ENCODE data around the gene ZBTB7B.
"Not testable (repeated sequence)": the region's sequence is repeated elsewhere in the genome, so short reads cannot be mapped to it uniquely, and the experiment has no call there.

The ZBTB7B gene

DNA sequence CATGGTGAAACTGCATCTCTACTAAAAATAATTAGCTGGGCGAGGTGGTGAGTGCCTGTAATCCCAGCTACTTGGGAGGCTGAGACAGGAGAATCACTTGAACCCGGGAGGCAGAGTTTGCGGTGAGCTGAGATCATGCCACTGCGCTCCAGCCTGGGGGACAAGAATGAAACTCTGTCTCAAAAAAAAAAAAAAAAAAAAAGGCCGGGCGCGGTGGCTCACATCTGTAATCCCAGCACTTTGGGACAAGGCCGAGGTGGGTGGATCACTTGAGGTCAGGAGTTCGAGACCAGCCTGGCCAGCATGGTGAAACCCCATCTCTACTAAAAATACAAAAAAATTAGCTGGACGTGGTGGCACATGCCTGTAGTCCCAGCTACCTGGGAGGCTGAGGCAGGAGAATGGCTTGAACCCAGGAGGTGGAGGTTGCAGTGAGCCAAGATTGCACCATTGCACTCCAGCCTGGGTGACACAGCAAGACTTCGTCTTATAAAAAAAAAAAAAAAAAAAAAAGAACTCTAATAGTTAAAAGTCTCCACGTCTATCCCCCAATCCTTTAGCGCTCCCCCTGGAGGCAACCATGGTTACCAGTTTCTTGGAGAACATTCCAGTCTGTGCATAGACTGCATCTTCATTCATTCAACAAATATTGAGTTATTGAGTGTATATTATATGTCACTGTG lies 7.2 kb upstream of the ZBTB7B start:
- H4K91ac ChIP-seq (ENCODE audit: low read depth, low read length, poor library complexity); H4K8ac ChIP-seq (ENCODE audit: low read depth, low read length); H3K23ac ChIP-seq (ENCODE audit: low read depth, low read length, poor library complexity); H3K4me2 ChIP-seq (ENCODE audit: insufficient read depth, low read length, poor library complexity, severe bottlenecking); H3K27ac ChIP-seq (replicated peaks; ENCODE audit: low read length); H3K14ac ChIP-seq (ENCODE audit: low read length); H3K18ac ChIP-seq (ENCODE audit: low read length); H3K4ac ChIP-seq (ENCODE audit: low read length); H2BK5ac ChIP-seq (ENCODE audit: low read length); H2BK15ac ChIP-seq (ENCODE audit: low read length); H3K9ac ChIP-seq (ENCODE audit: low read depth, low read length, poor library complexity); H2AK5ac ChIP-seq (ENCODE audit: low read depth, low read length); H2BK120ac ChIP-seq (ENCODE audit: low read depth, low read length); H3K79me1 ChIP-seq (ENCODE audit: low read depth, low read length); H3K4me3 ChIP-seq (ENCODE audit: low read length in 2 of 2); H3K27me3 ChIP-seq (ENCODE audit: control insufficient read depth in 3 of 3, insufficient read depth in 3 of 3, low read depth in 1 of 3, low read length in 3 of 3); H2BK12ac ChIP-seq (ENCODE audit: low read length); H3K9me3 ChIP-seq (replicated peaks in 1 of 2; ENCODE audit: control insufficient read depth in 2 of 2, insufficient read depth in 1 of 2, low read depth in 1 of 2, low read length in 2 of 2); H2AFZ ChIP-seq (ENCODE audit: low read length); DNase-seq (ENCODE audit: low spot score): not testable (repeated sequence)
- peaks cover 13 to 15% of the 10 kb centered on the region in 2 donors for H3K4me1 ChIP-seq (ENCODE audit: control insufficient read depth in 2 of 2, insufficient read depth in 1 of 2, low read depth in 1 of 2, low read length in 2 of 2)
- WGBS, 2 donors (ENCODE audit: extremely low coverage in 2 of 2, insufficient read length in 2 of 2, insufficient replicate concordance in 1 of 2) = no CpG with 5 or more reads among the region's 13 CpGs
- peaks cover 9 to 22% of the 10 kb centered on the region in 2 donors for H3K36me3 ChIP-seq (replicated peaks in 1 of 2; ENCODE audit: control insufficient read depth in 2 of 2, insufficient read depth in 2 of 2, low read length in 2 of 2)

DNA sequence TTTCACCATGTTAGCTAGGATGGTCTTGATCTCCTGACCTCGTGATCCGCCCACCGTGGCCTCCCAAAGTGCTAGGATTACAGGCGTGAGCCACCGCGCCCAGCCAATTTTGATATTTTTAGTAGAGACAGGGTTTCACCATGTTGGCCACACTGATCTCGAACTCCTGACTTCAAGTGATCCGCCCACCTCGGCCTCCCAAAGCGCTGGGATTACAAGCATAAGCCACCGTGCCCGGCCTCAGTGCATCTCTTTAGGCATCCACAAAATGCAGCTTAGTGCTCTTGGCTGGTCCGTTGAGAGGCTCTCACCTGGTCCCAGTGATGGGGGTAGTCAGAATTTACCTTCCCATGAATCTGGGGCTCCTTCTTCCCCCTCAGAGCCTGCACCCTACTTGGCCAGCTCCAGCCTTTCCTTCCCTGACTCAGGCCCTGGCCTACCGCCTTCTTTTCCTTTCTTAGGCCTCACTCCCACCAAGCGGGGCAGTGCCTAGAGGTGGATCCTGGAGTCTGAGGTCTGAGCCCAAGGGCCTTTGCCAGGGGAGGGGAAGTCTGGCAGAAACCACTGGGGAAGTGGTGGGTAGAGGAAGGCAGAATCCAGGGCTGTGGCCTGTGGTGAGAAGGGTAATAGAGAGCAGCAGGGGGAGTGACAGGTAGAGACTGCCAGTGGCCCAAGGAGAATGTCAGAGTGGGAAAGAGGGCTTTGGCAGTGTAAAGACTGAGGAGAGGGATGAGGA lies 5.5 kb upstream of the ZBTB7B start:
- no peak overlapping the region for H2BK120ac ChIP-seq (ENCODE audit: low read depth, low read length)
- H3K9ac ChIP-seq (ENCODE audit: low read depth, low read length, poor library complexity) = peak overlapping the region; percentile 12
- H3K4me1 ChIP-seq (ENCODE audit: control insufficient read depth in 2 of 2, insufficient read depth in 1 of 2, low read depth in 1 of 2, low read length in 2 of 2) = peaks cover 13 to 19% of the 10 kb centered on the region in 2 donors
- WGBS, 2 donors (ENCODE audit: extremely low coverage in 2 of 2, insufficient read length in 2 of 2, insufficient replicate concordance in 1 of 2) = no CpG with 5 or more reads among the region's 15 CpGs
- H4K8ac ChIP-seq (ENCODE audit: low read depth, low read length) = no peak overlapping the region
- H3K27ac ChIP-seq (replicated peaks; ENCODE audit: low read length) = no peak overlapping the region
- H2AK5ac ChIP-seq (ENCODE audit: low read depth, low read length) = peak overlapping the region; percentile 95
- H3K79me1 ChIP-seq (ENCODE audit: low read depth, low read length) = no peaks in the 10 kb centered on the region
- peaks cover 0 to 2% (median 0%) of the 10 kb centered on the region in 3 experiments for H3K27me3 ChIP-seq (ENCODE audit: control insufficient read depth in 3 of 3, insufficient read depth in 3 of 3, low read depth in 1 of 3, low read length in 3 of 3)
- H3K23ac ChIP-seq (ENCODE audit: low read depth, low read length, poor library complexity) = peak overlapping the region; percentile 67
- no peak overlapping the region for H3K4me3 ChIP-seq (ENCODE audit: low read length in 2 of 2)
- DNase-seq (ENCODE audit: low spot score) = no peak
- no peak overlapping the region for H2BK5ac ChIP-seq (ENCODE audit: low read length)
- H3K9me3 ChIP-seq (replicated peaks in 1 of 2; ENCODE audit: control insufficient read depth in 2 of 2, insufficient read depth in 1 of 2, low read depth in 1 of 2, low read length in 2 of 2) = no peaks in the 10 kb centered on the region
- H3K36me3 ChIP-seq (replicated peaks in 1 of 2; ENCODE audit: control insufficient read depth in 2 of 2, insufficient read depth in 2 of 2, low read length in 2 of 2) = peaks cover 6 to 13% of the 10 kb centered on the region in 2 donors
- H4K91ac ChIP-seq (ENCODE audit: low read depth, low read length, poor library complexity) = no peak overlapping the region
- no peak overlapping the region for H2AFZ ChIP-seq (ENCODE audit: low read length)
- no peak overlapping the region for H2BK15ac ChIP-seq (ENCODE audit: low read length)
- H3K4ac ChIP-seq (ENCODE audit: low read length) = no peak overlapping the region
- H2BK12ac ChIP-seq (ENCODE audit: low read length) = no peak overlapping the region
- H3K18ac ChIP-seq (ENCODE audit: low read length) = peak overlapping the region; percentile 19
- no peak overlapping the region for H3K14ac ChIP-seq (ENCODE audit: low read length)
- H3K4me2 ChIP-seq (ENCODE audit: insufficient read depth, low read length, poor library complexity, severe bottlenecking) = no peak overlapping the region

DNA sequence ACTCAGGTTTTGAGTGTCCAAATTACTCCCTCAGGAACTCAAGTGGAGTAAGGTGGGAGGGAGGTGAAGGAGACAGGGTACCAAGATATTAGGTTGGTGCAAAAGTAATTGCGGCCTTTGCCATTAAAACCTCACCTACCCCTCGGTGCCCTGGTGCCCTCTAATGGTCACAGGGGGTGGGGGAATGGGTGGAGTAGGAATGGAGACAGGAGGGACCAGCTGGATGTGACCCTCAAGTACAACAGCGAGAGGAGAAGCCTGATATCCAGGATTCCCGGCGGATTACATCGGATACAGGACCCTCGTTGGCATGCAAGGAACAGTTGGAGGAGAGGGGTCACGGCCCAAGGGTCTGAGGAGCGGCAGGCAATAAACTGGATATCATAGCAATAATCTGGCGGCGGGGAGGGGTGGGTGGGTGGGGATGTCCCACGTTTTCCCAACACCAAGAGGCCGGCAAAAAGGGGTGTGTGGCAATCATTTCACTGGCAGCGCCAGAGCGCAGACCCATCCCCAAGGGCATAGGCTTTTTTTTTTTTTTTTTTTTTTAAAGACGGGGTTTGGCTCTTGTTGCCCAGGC lies 4.3 kb upstream of the ZBTB7B start:
- no peak overlapping the region for H2BK120ac ChIP-seq (ENCODE audit: low read depth, low read length)

More for the DNA sequence above, 4.3 kb upstream of the ZBTB7B start:
- H3K27me3 ChIP-seq (ENCODE audit: control insufficient read depth in 3 of 3, insufficient read depth in 3 of 3, low read depth in 1 of 3, low read length in 3 of 3) = peaks cover 0 to 2% (median 0%) of the 10 kb centered on the region in 3 experiments
- no peak overlapping the region for H2AFZ ChIP-seq (ENCODE audit: low read length)
- no peaks in the 10 kb centered on the region for H3K9me3 ChIP-seq (replicated peaks in 1 of 2; ENCODE audit: control insufficient read depth in 2 of 2, insufficient read depth in 1 of 2, low read depth in 1 of 2, low read length in 2 of 2)
- no peak overlapping the region for H3K23ac ChIP-seq (ENCODE audit: low read depth, low read length, poor library complexity)
- DNase-seq (ENCODE audit: low spot score) = no peak
- no peak overlapping the region for H3K4ac ChIP-seq (ENCODE audit: low read length)
- H3K27ac ChIP-seq (replicated peaks; ENCODE audit: low read length) = no peak overlapping the region
- peak overlapping the region; percentile 2 for H2AK5ac ChIP-seq (ENCODE audit: low read depth, low read length)
- no CpG with 5 or more reads among the region's 16 CpGs for WGBS, 2 donors (ENCODE audit: extremely low coverage in 2 of 2, insufficient read length in 2 of 2, insufficient replicate concordance in 1 of 2)
- H3K79me1 ChIP-seq (ENCODE audit: low read depth, low read length) = peaks cover under 1% of the 10 kb centered on the region
- H3K14ac ChIP-seq (ENCODE audit: low read length) = no peak overlapping the region
- H4K8ac ChIP-seq (ENCODE audit: low read depth, low read length) = no peak overlapping the region
- peak overlapping the region; percentile 84 for H2BK12ac ChIP-seq (ENCODE audit: low read length)
- H3K4me2 ChIP-seq (ENCODE audit: insufficient read depth, low read length, poor library complexity, severe bottlenecking) = no peak overlapping the region
- H2BK15ac ChIP-seq (ENCODE audit: low read length) = no peak overlapping the region
- H3K9ac ChIP-seq (ENCODE audit: low read depth, low read length, poor library complexity) = peak overlapping the region; percentile 37
- H3K4me3 ChIP-seq (ENCODE audit: low read length in 2 of 2) = no peak overlapping the region
- peak overlapping the region; percentile 0 for H2BK5ac ChIP-seq (ENCODE audit: low read length)
- H3K4me1 ChIP-seq (ENCODE audit: control insufficient read depth in 2 of 2, insufficient read depth in 1 of 2, low read depth in 1 of 2, low read length in 2 of 2) = peaks cover 11 to 14% of the 10 kb centered on the region in 2 donors
- peaks cover 2 to 3% of the 10 kb centered on the region in 2 donors for H3K36me3 ChIP-seq (replicated peaks in 1 of 2; ENCODE audit: control insufficient read depth in 2 of 2, insufficient read depth in 2 of 2, low read length in 2 of 2)
- no peak overlapping the region for H4K91ac ChIP-seq (ENCODE audit: low read depth, low read length, poor library complexity)
- peak overlapping the region; percentile 56 for H3K18ac ChIP-seq (ENCODE audit: low read length)

All from neuronal stem cell (in vitro differentiated cells).